SK-N-SH (cell line): ENCODE data around the gene UBAP2L. TPM values are rescaled to one million over a fixed set of nuclear protein-coding genes. Genes with fewer than 3 reads are reported as not detected.

Source experiments
- CTCF ChIA-PET: fragments of 300-600, 350-600 bp; formaldehyde crosslinking; extraction: SDS; loops from one replicate; lab custom pipeline; 2021; lab: Yijun Ruan, JAX
- POLR2A ChIA-PET: fragments of 350-600 bp; sonication (Branson Sonifier 250); formaldehyde crosslinking; extraction: SDS; loops from one replicate; lab custom pipeline; 2020; ENCODE audit warnings: antibody characterized with exemption, inconsistent platforms; lab: Yijun Ruan, JAX
- DNase-seq: peaks from one replicate; pipeline ENCODE4 v3.0.0; 2012
- H2AFZ ChIP-seq: fragments of 200-600 bp; sonication (generic); 2 replicates; pipeline ENCODE4 v1.8.1; 2016; ENCODE audit warnings: antibody characterized with exemption, mild to moderate bottlenecking, low read depth
- H3F3A ChIP-seq: fragments of 200-600 bp; sonication (generic); replicated peaks from 2 replicates; pipeline ENCODE3; 2016; ENCODE audit warnings: antibody characterized with exemption, mild to moderate bottlenecking; ENCODE audit not compliant: insufficient read depth
- H3K27ac ChIP-seq, 2 experiments: fragments of 200-500 bp in 1 of 2; fragments of 200-600 bp in 1 of 2; sonication (Bioruptor generic) in 1 of 2; sonication (generic), shearing (Covaris generic) in 1 of 2; 2 replicates each; pipeline versions ENCODE4 v1.5.1 to v1.6.1; 2014 to 2016; ENCODE audit warnings: low read depth in 2 of 2, inconsistent platforms in 1 of 2, low read length in 1 of 2, mild to moderate bottlenecking in 1 of 2, mixed read lengths in 1 of 2
- H3K27me3 ChIP-seq: fragments of 200-600 bp; sonication (generic), shearing (Covaris generic); 2 replicates; pipeline ENCODE4 v1.6.1; 2016; ENCODE audit warnings: mixed run types; ENCODE audit not compliant: insufficient read depth
- H3K36me3 ChIP-seq, 2 experiments: fragments of 200-500 bp in 1 of 2; fragments of 200-600 bp in 1 of 2; sonication (Bioruptor generic) in 1 of 2; sonication (generic) in 1 of 2; replicated peaks in 1 of 2; 2 replicates each; pipeline versions ENCODE3 to v1.5.1; 2014 to 2016; ENCODE audit warnings: low read length in 1 of 2, mild to moderate bottlenecking in 1 of 2; ENCODE audit not compliant: insufficient read depth in 2 of 2, control insufficient read depth in 1 of 2
- H3K4me1 ChIP-seq, 2 experiments: fragments of 200-500 bp in 1 of 2; fragments of 200-600 bp in 1 of 2; sonication (Bioruptor generic) in 1 of 2; sonication (generic), shearing (Covaris generic) in 1 of 2; 2 replicates each; pipeline versions ENCODE4 v1.5.1 to v1.6.1; 2014 to 2016; ENCODE audit warnings: low read depth in 1 of 2, low read length in 1 of 2, mixed run types in 1 of 2; ENCODE audit not compliant: insufficient read depth in 2 of 2, control insufficient read depth in 1 of 2
- H3K4me2 ChIP-seq: fragments of 200-600 bp; sonication (generic), shearing (Covaris generic); 2 replicates; pipeline ENCODE4 v1.6.1; 2017; ENCODE audit warnings: mixed run types
- H3K4me3 ChIP-seq, 2 experiments: fragments of 200-500 bp in 1 of 2; fragments of 200-600 bp in 1 of 2; sonication (Bioruptor generic) in 1 of 2; sonication (generic), shearing (Covaris generic) in 1 of 2; 2 replicates each; pipeline versions ENCODE4 v1.5.1 to v1.8.1; 2014 to 2016; ENCODE audit warnings: low read depth in 2 of 2, inconsistent platforms in 1 of 2, low read length in 1 of 2, mild to moderate bottlenecking in 1 of 2, mixed read lengths in 1 of 2, moderate library complexity in 1 of 2
- H3K79me2 ChIP-seq: fragments of 200-600 bp; sonication (generic); 2 replicates; pipeline ENCODE4 v1.8.1; 2017; ENCODE audit warnings: mild to moderate bottlenecking; ENCODE audit not compliant: insufficient read depth
- H3K9ac ChIP-seq: fragments of 200-600 bp; sonication (generic); 2 replicates; pipeline ENCODE4 v1.6.1; 2017; ENCODE audit warnings: mixed run types
- H3K9me2 ChIP-seq: fragments of 200-600 bp; sonication (generic); 2 replicates; pipeline ENCODE4 v1.6.1; 2017; ENCODE audit warnings: mixed run types
- H3K9me3 ChIP-seq: fragments of 200-600 bp; sonication (generic); 2 replicates; pipeline ENCODE4 v1.6.1; 2017; ENCODE audit warnings: mixed run types, mild to moderate bottlenecking, moderate library complexity
- H4K20me1 ChIP-seq: fragments of 200-600 bp; sonication (generic); 2 replicates; pipeline ENCODE4 v1.6.1; 2017; ENCODE audit warnings: mild to moderate bottlenecking, mixed run types; ENCODE audit not compliant: insufficient read depth
- CHD2 ChIP-seq: fragments of 150-350 bp; IDR thresholded peaks from 2 replicates; pipeline ENCODE4 v1.6.1; 2018; ENCODE audit warnings: low read length; ENCODE audit not compliant: partially characterized antibody
- CTCF ChIP-seq: fragments of 200-600 bp; sonication (generic); IDR thresholded peaks from 2 replicates; pipeline ENCODE4 v1.6.1; 2017; ENCODE audit warnings: antibody characterized with exemption, mild to moderate bottlenecking, moderate library complexity
- EP300 ChIP-seq, 2 experiments: IDR thresholded peaks; 2 replicates each; pipeline versions ENCODE4 v1.4.0 to v1.6.1; 2012; ENCODE audit warnings: borderline replicate concordance in 1 of 2, low read depth in 1 of 2, low read length in 1 of 2
- EZH2phosphoT487 ChIP-seq: fragments of 200-600 bp; sonication (generic); IDR thresholded peaks from 2 replicates; pipeline ENCODE4 v1.6.1; 2017; ENCODE audit warnings: low read depth, mixed run types, mild to moderate bottlenecking, antibody characterized with exemption, moderate library complexity, borderline replicate concordance
- FOXJ3 ChIP-seq: sonication (generic); formaldehyde crosslinking; IDR thresholded peaks from 2 replicates; pipeline ENCODE4 v1.5.1; 2020; ENCODE audit warnings: mild to moderate bottlenecking, missing genetic modification reagents
- FOXM1 ChIP-seq: IDR thresholded peaks from 2 replicates; pipeline ENCODE4 v1.4.0; 2012; ENCODE audit warnings: low read depth, mild to moderate bottlenecking
- MEF2A ChIP-seq: IDR thresholded peaks from 2 replicates; pipeline ENCODE4 v1.4.0; 2012; ENCODE audit warnings: low read depth, borderline replicate concordance
- MXI1 ChIP-seq: IDR thresholded peaks from 2 replicates; pipeline ENCODE4 v1.6.1; 2012; ENCODE audit warnings: mild to moderate bottlenecking, low read depth, low read length, improper control_type of control experiment
- NFIC ChIP-seq: IDR thresholded peaks from 2 replicates; pipeline ENCODE4 v1.4.0; 2012; ENCODE audit warnings: borderline replicate concordance
- NRF1 ChIP-seq: IDR thresholded peaks from 2 replicates; pipeline ENCODE4 v1.6.1; 2012; ENCODE audit warnings: low read depth, mild to moderate bottlenecking, low read length
- POLR2AphosphoS5 ChIP-seq: IDR thresholded peaks from 2 replicates; pipeline ENCODE4 v1.6.1; 2012; ENCODE audit warnings: low read depth, low read length
- RCOR1 ChIP-seq: fragments of 150-350 bp; IDR thresholded peaks from 2 replicates; pipeline ENCODE4 v1.6.1; 2017; ENCODE audit warnings: antibody characterized with exemption, low read length
- RFX5 ChIP-seq: IDR thresholded peaks from 2 replicates; pipeline ENCODE4 v1.6.1; 2012; ENCODE audit warnings: mild to moderate bottlenecking, improper control_type of control experiment, low read length
- SMC3 ChIP-seq: IDR thresholded peaks from 2 replicates; pipeline ENCODE4 v1.6.1; 2012; ENCODE audit warnings: low read depth, low read length, improper control_type of control experiment
- TEAD4 ChIP-seq: IDR thresholded peaks from 2 replicates; pipeline ENCODE4 v1.4.0; 2012; ENCODE audit warnings: mild to moderate bottlenecking, borderline replicate concordance; ENCODE audit not compliant: insufficient read depth
- USF1 ChIP-seq: IDR thresholded peaks from 2 replicates; pipeline ENCODE4 v1.4.0; 2012; ENCODE audit warnings: low read depth, borderline replicate concordance
- WGBS: methylation state at CpG from one replicate; pipeline ENCODE4 v1.1.6; 2017; ENCODE audit warnings: low lambda C conversion rate; 5-methylcytosine and 5-hydroxymethylcytosine counted together
- polyA plus RNA-seq, 3 experiments: library from polyadenylated mRNA; depleted of rRNA; stranded (reverse); fragments of >200 nt; gene quantifications; 2 replicates each; pipeline ENCODE4 v1.2.3, GENCODE V29; 2012
- TF ChIP-seq, protein P1 (sequence below): IDR thresholded peaks from 2 replicates; pipeline ENCODE4 v1.4.0; 2012; ENCODE audit warnings: low read depth

Gene UBAP2L
- polyA plus RNA-seq, 1 of the 3 experiments (the other 2 are of a cell fraction), result 161 TPM

GRCh38 chr1:154207262-154207661 is 13.5 kb upstream of the UBAP2L start:
- Histone ChIP-seq H4K20me1 (no peaks in the 10 kb centered on the region), H3K4me2 (no peak overlapping the region)
- TF ChIP-seq TEAD4 (no peak), CTCF (no peak), NRF1 (no peak), MXI1 (no peak), RCOR1 (no peak), FOXM1 (no peak), POLR2AphosphoS5 (no peak), SMC3 (no peak), MEF2A (no peak), USF1 (no peak), EP300 (IDR thresholded peaks at IDR 0.05; ENCODE audit: borderline replicate concordance in 1 of 2, low read depth in 1 of 2, low read length in 1 of 2) (no peak), FOXJ3 (no peak), RFX5 (no peak), EZH2phosphoT487 (no peak), NFIC (no peak), CHD2 (no peak)
- TF ChIP-seq, protein P1, sequence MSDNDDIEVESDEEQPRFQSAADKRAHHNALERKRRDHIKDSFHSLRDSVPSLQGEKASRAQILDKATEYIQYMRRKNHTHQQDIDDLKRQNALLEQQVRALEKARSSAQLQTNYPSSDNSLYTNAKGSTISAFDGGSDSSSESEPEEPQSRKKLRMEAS, result no peak
- TF ChIP-seq, all 33 proteins: peak for 0
- POLR2A ChIA-PET, result interaction anchor here (0.8 to 0.9 kb wide), 2 partner anchors 9 to 51 kb away, joined by 3 to 4 read pairs; no protein-coding TSS in a partner anchor
- peaks cover 9% of the 10 kb centered on the region; the same call in 1 of the 2 replicates for H3K79me2 ChIP-seq
- peaks cover 30% of the 10 kb centered on the region for H3F3A ChIP-seq
- DNase-seq, result no peak
- H3K27me3 ChIP-seq, result no peaks in the 10 kb centered on the region
- H3K4me3 ChIP-seq, result no peak overlapping the region
- no peaks in the 10 kb centered on the region for H3K4me1 ChIP-seq
- CTCF ChIA-PET, result interaction anchor here (1.1 to 1.6 kb wide), 4 partner anchors 17 to 128 kb away, joined by 3 to 4 read pairs (median 4); no protein-coding TSS in a partner anchor
- H3K9me2 ChIP-seq, result no peaks in the 10 kb centered on the region
- 92% methylated on average over 9 of the region's 9 CpGs for WGBS
- no peaks in the 10 kb centered on the region for H3K9me3 ChIP-seq
- no peak overlapping the region for H2AFZ ChIP-seq
- no peak overlapping the region for H3K27ac ChIP-seq
- peaks cover 28 to 30% of the 10 kb centered on the region in 2 experiments for H3K36me3 ChIP-seq
- no peak overlapping the region for H3K9ac ChIP-seq
